Panc1 (cell line): ENCODE data around the gene GNPTG. TPM values are rescaled to one million over a fixed set of nuclear protein-coding genes. Genes with fewer than 3 reads are reported as not detected.

Experiments
- ATAC-seq: fragments of 200-7000 bp; cut with Tn5 transposase; 2 replicates; pipeline ENCODE4 v1.9.1; 2020; ENCODE audit warnings: mild to moderate bottlenecking, moderate library complexity
- BruUV-seq: library from RNA; stranded (reverse); fragments of 400-500 nt; replicated peaks from 2 replicates; lab custom pipeline; 2021; lab: Mats Ljungman, UMichigan
- CTCF ChIA-PET: fragments of 300-600 bp; sonication (Branson Sonifier 250); formaldehyde crosslinking; loops from one replicate; lab custom pipeline; 2022; ENCODE audit warnings: antibody characterized with exemption; lab: Charles Lee
- POLR2A ChIA-PET: fragments of 300-600 bp; sonication (Branson Sonifier 250); formaldehyde crosslinking; loops from one replicate; lab custom pipeline; 2022; ENCODE audit warnings: antibody characterized with exemption; lab: Charles Lee
- DNase-seq: peaks from one replicate; pipeline ENCODE4 v3.0.0-alpha.2; 2010; ENCODE audit warnings: low read depth, low spot score
- H3K27ac ChIP-seq: 2 replicates; pipeline ENCODE4 v1.5.1; 2011; ENCODE audit warnings: mild to moderate bottlenecking, low read length, inconsistent platforms
- H3K27me3 ChIP-seq: fragments of 200-500 bp; sonication (Bioruptor generic); 2 replicates; pipeline ENCODE4 v1.6.0; 2014; ENCODE audit warnings: low read length, inconsistent platforms; ENCODE audit not compliant: control insufficient read depth, insufficient read depth
- H3K36me3 ChIP-seq: fragments of 200-500 bp; sonication (Bioruptor generic); 2 replicates; pipeline ENCODE4 v1.5.1; 2014; ENCODE audit warnings: inconsistent platforms, mild to moderate bottlenecking, low read length, moderate library complexity; ENCODE audit not compliant: control insufficient read depth, insufficient read depth
- H3K4me1 ChIP-seq: 2 replicates; pipeline ENCODE4 v1.5.1; 2011; ENCODE audit warnings: inconsistent platforms, mild to moderate bottlenecking, low read length, moderate library complexity; ENCODE audit not compliant: control insufficient read depth, insufficient read depth
- H3K4me3 ChIP-seq, 2 experiments: 2 replicates each; pipeline ENCODE4 v1.5.1; 2011 to 2012; ENCODE audit warnings: low read depth in 2 of 2, low read length in 2 of 2, mild to moderate bottlenecking in 2 of 2, inconsistent platforms in 1 of 2, moderate library complexity in 1 of 2
- H3K9me3 ChIP-seq: fragments of 200-500 bp; sonication (Bioruptor generic); 2 replicates; pipeline ENCODE4 v1.5.1; 2014; ENCODE audit warnings: low read depth, mild to moderate bottlenecking, inconsistent platforms, low read length, moderate library complexity; ENCODE audit not compliant: control insufficient read depth, insufficient read depth
- POLR2AphosphoS5 ChIP-seq: IDR thresholded peaks from 2 replicates; pipeline ENCODE4 v1.6.1; 2012; ENCODE audit warnings: mild to moderate bottlenecking, low read depth, low read length, moderate library complexity
- SIN3A ChIP-seq: IDR thresholded peaks from 2 replicates; pipeline ENCODE4 v1.6.1; 2012; ENCODE audit warnings: low read depth, mild to moderate bottlenecking, low read length, moderate library complexity, borderline replicate concordance; ENCODE audit not compliant: insufficient read depth
- TCF7L2 ChIP-seq: IDR thresholded peaks from 2 replicates; pipeline ENCODE4 v1.6.1; 2011; ENCODE audit warnings: mild to moderate bottlenecking, low read depth, low read length, inconsistent platforms
- in situ Hi-C: cut with HindIII; loops from 2 replicates; pipeline ENCODE4 v1.10.0; 2016; ENCODE audit warnings: low sequenced_read_pairs, low pct_unique_long_range_greater_than_20kb
- intact Hi-C: fragments of 100-400 bp; cut with micrococcal nuclease; formaldehyde crosslinking; loops from one replicate; pipeline ENCODE4 v1.10.0; 2022; ENCODE audit not compliant: unreplicated experiment
- total RNA-seq: library from RNA; stranded (reverse); gene quantifications from one replicate; pipeline ENCODE4 v1.2.1, GENCODE V29; 2021; ENCODE audit not compliant: unreplicated experiment
- TF ChIP-seq, protein P1 (sequence below): fragments of 450-650 bp; IDR thresholded peaks from 2 replicates; pipeline ENCODE4 v1.5.1; 2017; ENCODE audit warnings: mild to moderate bottlenecking
- TF ChIP-seq, protein P2 (sequence below), 2 experiments: IDR thresholded peaks; 2 replicates each; pipeline ENCODE4 v1.6.1; 2011 to 2012; ENCODE audit warnings: low read depth in 2 of 2, control low read depth in 1 of 2, low read length in 1 of 2, mild to moderate bottlenecking in 1 of 2, moderate library complexity in 1 of 2; ENCODE audit not compliant: insufficient read depth in 1 of 2

The GNPTG gene
- total RNA-seq, 1 experiment from 2014 or later: 62.5 TPM

DNA sequence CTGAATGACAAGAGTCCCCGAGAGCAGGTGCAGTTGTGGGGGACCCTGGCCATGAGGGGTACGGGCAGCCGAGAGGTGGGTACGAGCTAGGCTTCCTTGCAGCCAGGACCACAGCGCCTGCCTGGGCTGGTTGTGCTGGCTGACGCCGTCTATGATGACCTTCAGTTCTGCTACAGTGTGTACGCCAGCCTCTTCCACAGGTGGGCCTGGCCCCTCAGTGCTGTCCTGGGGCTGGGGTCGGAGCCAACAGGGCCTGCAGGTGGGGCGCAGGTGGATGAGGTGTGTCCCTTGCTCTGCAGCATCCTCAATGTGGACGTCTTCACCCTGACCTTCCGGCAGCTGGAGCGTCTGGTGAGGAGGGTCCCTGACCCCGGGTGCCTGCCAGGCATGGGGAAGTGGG, 7.2 kb upstream of the GNPTG start:
- no TSS peak for BruUV-seq
- in situ Hi-C loops (no loop called here), intact Hi-C loops (no loop called here)
- Histone ChIP-seq H3K27me3 (no peaks in the 10 kb centered on the region), H3K9me3 (no peaks in the 10 kb centered on the region), H3K27ac (no peak overlapping the region), H3K4me1 (no peaks in the 10 kb centered on the region; the same call in 1 of the 2 replicates), H3K4me3 (no peak overlapping the region), H3K36me3 (no peaks in the 10 kb centered on the region)
- DNase-seq: no peak
- CTCF ChIA-PET: interaction anchor here (0.8 kb wide), 1 partner anchor 15 kb away, joined by 3 read pairs; no protein-coding TSS in a partner anchor
- TF ChIP-seq, protein P1, sequence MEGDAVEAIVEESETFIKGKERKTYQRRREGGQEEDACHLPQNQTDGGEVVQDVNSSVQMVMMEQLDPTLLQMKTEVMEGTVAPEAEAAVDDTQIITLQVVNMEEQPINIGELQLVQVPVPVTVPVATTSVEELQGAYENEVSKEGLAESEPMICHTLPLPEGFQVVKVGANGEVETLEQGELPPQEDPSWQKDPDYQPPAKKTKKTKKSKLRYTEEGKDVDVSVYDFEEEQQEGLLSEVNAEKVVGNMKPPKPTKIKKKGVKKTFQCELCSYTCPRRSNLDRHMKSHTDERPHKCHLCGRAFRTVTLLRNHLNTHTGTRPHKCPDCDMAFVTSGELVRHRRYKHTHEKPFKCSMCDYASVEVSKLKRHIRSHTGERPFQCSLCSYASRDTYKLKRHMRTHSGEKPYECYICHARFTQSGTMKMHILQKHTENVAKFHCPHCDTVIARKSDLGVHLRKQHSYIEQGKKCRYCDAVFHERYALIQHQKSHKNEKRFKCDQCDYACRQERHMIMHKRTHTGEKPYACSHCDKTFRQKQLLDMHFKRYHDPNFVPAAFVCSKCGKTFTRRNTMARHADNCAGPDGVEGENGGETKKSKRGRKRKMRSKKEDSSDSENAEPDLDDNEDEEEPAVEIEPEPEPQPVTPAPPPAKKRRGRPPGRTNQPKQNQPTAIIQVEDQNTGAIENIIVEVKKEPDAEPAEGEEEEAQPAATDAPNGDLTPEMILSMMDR: no peak
- TF ChIP-seq SIN3A: no peak
- TF ChIP-seq, protein P2, sequence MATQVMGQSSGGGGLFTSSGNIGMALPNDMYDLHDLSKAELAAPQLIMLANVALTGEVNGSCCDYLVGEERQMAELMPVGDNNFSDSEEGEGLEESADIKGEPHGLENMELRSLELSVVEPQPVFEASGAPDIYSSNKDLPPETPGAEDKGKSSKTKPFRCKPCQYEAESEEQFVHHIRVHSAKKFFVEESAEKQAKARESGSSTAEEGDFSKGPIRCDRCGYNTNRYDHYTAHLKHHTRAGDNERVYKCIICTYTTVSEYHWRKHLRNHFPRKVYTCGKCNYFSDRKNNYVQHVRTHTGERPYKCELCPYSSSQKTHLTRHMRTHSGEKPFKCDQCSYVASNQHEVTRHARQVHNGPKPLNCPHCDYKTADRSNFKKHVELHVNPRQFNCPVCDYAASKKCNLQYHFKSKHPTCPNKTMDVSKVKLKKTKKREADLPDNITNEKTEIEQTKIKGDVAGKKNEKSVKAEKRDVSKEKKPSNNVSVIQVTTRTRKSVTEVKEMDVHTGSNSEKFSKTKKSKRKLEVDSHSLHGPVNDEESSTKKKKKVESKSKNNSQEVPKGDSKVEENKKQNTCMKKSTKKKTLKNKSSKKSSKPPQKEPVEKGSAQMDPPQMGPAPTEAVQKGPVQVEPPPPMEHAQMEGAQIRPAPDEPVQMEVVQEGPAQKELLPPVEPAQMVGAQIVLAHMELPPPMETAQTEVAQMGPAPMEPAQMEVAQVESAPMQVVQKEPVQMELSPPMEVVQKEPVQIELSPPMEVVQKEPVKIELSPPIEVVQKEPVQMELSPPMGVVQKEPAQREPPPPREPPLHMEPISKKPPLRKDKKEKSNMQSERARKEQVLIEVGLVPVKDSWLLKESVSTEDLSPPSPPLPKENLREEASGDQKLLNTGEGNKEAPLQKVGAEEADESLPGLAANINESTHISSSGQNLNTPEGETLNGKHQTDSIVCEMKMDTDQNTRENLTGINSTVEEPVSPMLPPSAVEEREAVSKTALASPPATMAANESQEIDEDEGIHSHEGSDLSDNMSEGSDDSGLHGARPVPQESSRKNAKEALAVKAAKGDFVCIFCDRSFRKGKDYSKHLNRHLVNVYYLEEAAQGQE (IDR thresholded peaks at IDR 0.05; ENCODE audit: insufficient read depth in 1 of 2, low read depth in 2 of 2, low read length in 1 of 2): no peak
- POLR2A ChIA-PET: no interaction called here
- no peak for ATAC-seq

DNA sequence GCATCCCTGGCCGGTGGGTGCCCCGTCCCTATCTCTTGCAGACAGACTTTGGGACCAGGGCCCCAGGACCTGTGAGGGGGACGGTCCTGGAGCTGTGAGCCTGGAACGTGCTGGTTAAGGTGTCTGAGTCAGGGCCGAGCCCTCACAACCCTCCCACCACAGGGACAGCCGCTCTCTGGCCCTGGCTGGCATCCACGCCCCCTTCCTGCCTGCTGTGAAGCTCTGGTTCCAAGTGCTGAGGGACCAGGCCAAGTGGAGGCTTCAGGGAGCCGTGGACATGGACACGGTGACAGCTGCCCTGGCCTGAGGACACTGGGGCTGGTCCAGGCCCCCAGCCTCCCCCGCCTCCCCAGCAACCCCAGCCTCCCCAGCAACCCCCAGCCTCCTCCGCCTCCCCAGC, 6.6 kb upstream of the GNPTG start:
- TF ChIP-seq SIN3A (no peak), POLR2AphosphoS5 (no peak), TCF7L2 (no peak)
- TF ChIP-seq, protein P1: no peak
- TF ChIP-seq, protein P2 (IDR thresholded peaks at IDR 0.05; ENCODE audit: insufficient read depth in 1 of 2, low read depth in 2 of 2, low read length in 1 of 2): no peak
- ATAC-seq (no peak), DNase-seq (no peak)
- Histone ChIP-seq H3K4me3 (no peak overlapping the region), H3K9me3 (no peaks in the 10 kb centered on the region), H3K36me3 (no peaks in the 10 kb centered on the region), H3K27me3 (no peaks in the 10 kb centered on the region), H3K27ac (no peak overlapping the region), H3K4me1 (no peaks in the 10 kb centered on the region; the same call in 1 of the 2 replicates)
- no TSS peak for BruUV-seq
- ChIA-PET CTCF (interaction anchor here (0.8 kb wide), 1 partner anchor 15 kb away, joined by 3 read pairs; no protein-coding TSS in a partner anchor), POLR2A (no interaction called here)
- in situ Hi-C loops (no loop called here), intact Hi-C loops (no loop called here)
